ENCODE data around the gene RNF146. TPM values are rescaled to one million over a fixed set of nuclear protein-coding genes. Genes with fewer than 3 reads are reported as not detected.

The RNF146 gene
- total and polyA plus RNA-seq, 2 experiments from 2014 or later: 24.2 to 43.7 TPM

Small RNA genes lying within 50 kb of the gene (small RNA-seq; reads per million reads assigned to genes)
- not detected for gene RNA5SP217 (ENCODE audit: low replicate concordance)

Other genes starting within 250 kb of the RNF146 start
- not detected in 2 replicates for gene RSPO3, start 148.2 kb upstream of the RNF146 start, total RNA-seq (2014; rRNA removed; shearing (Covaris generic))
- gene RSPO3, start 148.2 kb upstream of the RNF146 start, polyA plus RNA-seq (2016; fragmentation: Nextera tagmentation; extraction: Ambion mirVana): 0.30 TPM in 1 of 2 replicates, not detected in the other
- 65.8 and 77.1 TPM in 2 replicates for gene ECHDC1, start 76.7 kb downstream of the RNF146 start, total RNA-seq (2014; rRNA removed; shearing (Covaris generic))
- gene ECHDC1, start 76.7 kb downstream of the RNF146 start, polyA plus RNA-seq (2016; fragmentation: Nextera tagmentation; extraction: Ambion mirVana): 74.9 and 98.4 TPM in 2 replicates
- 4.0 and 7.6 TPM in 2 replicates for gene KIAA0408, start 192.5 kb downstream of the RNF146 start, total RNA-seq (2014; rRNA removed; shearing (Covaris generic))
- gene KIAA0408, start 192.5 kb downstream of the RNF146 start, polyA plus RNA-seq (2016; fragmentation: Nextera tagmentation; extraction: Ambion mirVana): 6.5 and 9.1 TPM in 2 replicates